SK-N-SH treated with all-trans-retinoic acid at 6 μM for 48 hours (cell line): ENCODE results near the gene VANGL1.

Experiments
- ATAC-seq: fragments of 200-7000 bp; cut with Tn5 transposase; 3 replicates; pipeline ENCODE4 v1.9.1; 2020; ENCODE audit warnings: mild to moderate bottlenecking, moderate library complexity
- ESRRG ChIP-seq: fragments of 250-450 bp; sonication (Bioruptor Pico); IDR thresholded peaks from 2 replicates; pipeline ENCODE4 v1.6.1; 2021; ENCODE audit warnings: mild to moderate bottlenecking
- GLIS3 ChIP-seq: fragments of 250-450 bp; sonication (Bioruptor Pico); IDR thresholded peaks from 2 replicates; pipeline ENCODE4 v1.5.0; 2020; ENCODE audit warnings: mild to moderate bottlenecking, moderate library complexity
- ISL1 ChIP-seq: fragments of 250-450 bp; sonication (Bioruptor Pico); IDR thresholded peaks from 2 replicates; pipeline ENCODE4 v2.1.2; 2022; ENCODE audit warnings: mild to moderate bottlenecking, moderate library complexity
- OSR1 ChIP-seq: fragments of 250-450 bp; sonication (Bioruptor Pico); IDR thresholded peaks from 2 replicates; pipeline ENCODE4 v1.8.0; 2022; ENCODE audit warnings: moderate library complexity, mild to moderate bottlenecking, inconsistent platforms
- PATZ1 ChIP-seq: fragments of 250-450 bp; sonication (Bioruptor Pico); IDR thresholded peaks from 2 replicates; pipeline ENCODE4 v1.8.0; 2020; ENCODE audit warnings: mild to moderate bottlenecking, moderate library complexity, borderline replicate concordance
- POU6F1 ChIP-seq: fragments of 250-450 bp; sonication (Bioruptor Pico); IDR thresholded peaks from 2 replicates; pipeline ENCODE4 v1.8.0; 2021; ENCODE audit warnings: low read depth, mild to moderate bottlenecking, moderate library complexity, borderline replicate concordance
- RARB ChIP-seq: fragments of 250-450 bp; sonication (Bioruptor Pico); IDR thresholded peaks from 2 replicates; pipeline ENCODE4 v1.8.0; 2021; ENCODE audit warnings: mild to moderate bottlenecking, moderate library complexity
- TCF4 ChIP-seq: fragments of 250-450 bp; sonication (Bioruptor Pico); IDR thresholded peaks from 2 replicates; pipeline ENCODE4 v1.8.0; 2021; ENCODE audit warnings: mild to moderate bottlenecking, moderate library complexity, borderline replicate concordance
- TOX ChIP-seq: fragments of 250-450 bp; sonication (Bioruptor Pico); IDR thresholded peaks from 2 replicates; pipeline ENCODE4 v1.8.0; 2021; ENCODE audit warnings: mild to moderate bottlenecking, moderate library complexity, borderline replicate concordance
- TSHZ2 ChIP-seq: fragments of 250-450 bp; sonication (Bioruptor Pico); IDR thresholded peaks from 2 replicates; pipeline ENCODE4 v1.5.0; 2020; ENCODE audit warnings: mild to moderate bottlenecking, moderate library complexity
- ZFP3 ChIP-seq: fragments of 250-450 bp; sonication (Bioruptor Pico); IDR thresholded peaks from 2 replicates; pipeline ENCODE4 v1.5.0; 2020; ENCODE audit warnings: mild to moderate bottlenecking, moderate library complexity
- ZFP30 ChIP-seq: fragments of 450-650 bp; formaldehyde crosslinking; IDR thresholded peaks from 2 replicates; pipeline ENCODE4 v1.5.0; 2022; ENCODE audit warnings: mild to moderate bottlenecking, moderate library complexity
- ZNF565 ChIP-seq: fragments of 450-650 bp; formaldehyde crosslinking; conservative IDR thresholded peaks from 2 replicates; pipeline ENCODE4 v1.5.0; 2020; ENCODE audit warnings: low read depth, mild to moderate bottlenecking, moderate library complexity
- ZNF8 ChIP-seq: fragments of 450-650 bp; formaldehyde crosslinking; IDR thresholded peaks from 2 replicates; pipeline ENCODE4 v1.5.0; 2020; ENCODE audit warnings: mild to moderate bottlenecking, moderate library complexity
- TF ChIP-seq, protein P1 (sequence below): fragments of 250-450 bp; sonication (Bioruptor Pico); IDR thresholded peaks from 2 replicates; pipeline ENCODE4 v1.5.1; 2020; ENCODE audit warnings: low read depth, mild to moderate bottlenecking, moderate library complexity
- TF ChIP-seq, protein P2 (sequence below): fragments of 250-450 bp; sonication (Bioruptor Pico); IDR thresholded peaks from 2 replicates; pipeline ENCODE4 v1.5.1; 2021; ENCODE audit warnings: mild to moderate bottlenecking, moderate library complexity

VANGL1 gene

GRCh38 chr1:115604508-115604907 is 37.3 kb upstream of the VANGL1 start:
- TF ChIP-seq TOX (no peak), ZFP30 (CRISPR knock-in tag) (no peak), TSHZ2 (CRISPR knock-in tag) (no peak), RARB (CRISPR knock-in tag) (no peak)
- TF ChIP-seq, all 23 proteins: peak for 0
- ATAC-seq = no peak

DNA sequence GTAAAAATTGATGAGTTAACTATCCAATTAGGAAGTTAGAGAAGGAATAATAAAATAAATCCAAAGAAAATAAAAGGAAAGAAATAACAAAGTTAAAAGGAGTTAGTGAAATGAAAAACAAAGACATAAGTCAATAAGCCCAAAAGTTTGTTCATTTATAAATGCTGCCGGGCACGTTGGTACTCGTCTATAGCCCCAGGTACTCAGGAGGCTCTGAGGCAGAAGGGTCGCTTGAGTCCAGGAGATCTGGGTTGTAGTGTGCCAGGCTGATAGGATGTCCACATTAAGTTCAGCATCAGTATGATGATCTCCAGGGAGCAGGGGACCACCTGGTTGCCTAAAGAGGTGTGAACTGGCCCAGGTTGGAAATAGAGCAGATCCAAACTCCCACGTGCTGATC is 35.5 kb upstream of the VANGL1 start:
- no peak for TF ChIP-seq ZFP3
- TF ChIP-seq, protein P1, sequence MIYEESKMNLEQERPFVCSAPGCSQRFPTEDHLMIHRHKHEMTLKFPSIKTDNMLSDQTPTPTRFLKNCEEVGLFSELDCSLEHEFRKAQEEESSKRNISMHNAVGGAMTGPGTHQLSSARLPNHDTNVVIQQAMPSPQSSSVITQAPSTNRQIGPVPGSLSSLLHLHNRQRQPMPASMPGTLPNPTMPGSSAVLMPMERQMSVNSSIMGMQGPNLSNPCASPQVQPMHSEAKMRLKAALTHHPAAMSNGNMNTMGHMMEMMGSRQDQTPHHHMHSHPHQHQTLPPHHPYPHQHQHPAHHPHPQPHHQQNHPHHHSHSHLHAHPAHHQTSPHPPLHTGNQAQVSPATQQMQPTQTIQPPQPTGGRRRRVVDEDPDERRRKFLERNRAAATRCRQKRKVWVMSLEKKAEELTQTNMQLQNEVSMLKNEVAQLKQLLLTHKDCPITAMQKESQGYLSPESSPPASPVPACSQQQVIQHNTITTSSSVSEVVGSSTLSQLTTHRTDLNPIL = no peak
- no peak for TF ChIP-seq ISL1
- TF ChIP-seq ZFP30 (CRISPR knock-in tag) = no peak
- no peak for TF ChIP-seq GLIS3 (CRISPR knock-in tag)
- no peak for TF ChIP-seq RARB (CRISPR knock-in tag)
- TF ChIP-seq POU6F1 (CRISPR knock-in tag) = no peak
- TF ChIP-seq, protein P2, sequence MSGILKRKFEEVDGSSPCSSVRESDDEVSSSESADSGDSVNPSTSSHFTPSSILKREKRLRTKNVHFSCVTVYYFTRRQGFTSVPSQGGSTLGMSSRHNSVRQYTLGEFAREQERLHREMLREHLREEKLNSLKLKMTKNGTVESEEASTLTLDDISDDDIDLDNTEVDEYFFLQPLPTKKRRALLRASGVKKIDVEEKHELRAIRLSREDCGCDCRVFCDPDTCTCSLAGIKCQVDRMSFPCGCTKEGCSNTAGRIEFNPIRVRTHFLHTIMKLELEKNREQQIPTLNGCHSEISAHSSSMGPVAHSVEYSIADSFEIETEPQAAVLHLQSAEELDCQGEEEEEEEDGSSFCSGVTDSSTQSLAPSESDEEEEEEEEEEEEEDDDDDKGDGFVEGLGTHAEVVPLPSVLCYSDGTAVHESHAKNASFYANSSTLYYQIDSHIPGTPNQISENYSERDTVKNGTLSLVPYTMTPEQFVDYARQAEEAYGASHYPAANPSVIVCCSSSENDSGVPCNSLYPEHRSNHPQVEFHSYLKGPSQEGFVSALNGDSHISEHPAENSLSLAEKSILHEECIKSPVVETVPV = no peak
- TF ChIP-seq PATZ1 (CRISPR knock-in tag) = no peak
- TF ChIP-seq OSR1 (CRISPR knock-in tag) = no peak
- TF ChIP-seq ZNF8 (CRISPR knock-in tag) = no peak
- no peak for ATAC-seq

DNA sequence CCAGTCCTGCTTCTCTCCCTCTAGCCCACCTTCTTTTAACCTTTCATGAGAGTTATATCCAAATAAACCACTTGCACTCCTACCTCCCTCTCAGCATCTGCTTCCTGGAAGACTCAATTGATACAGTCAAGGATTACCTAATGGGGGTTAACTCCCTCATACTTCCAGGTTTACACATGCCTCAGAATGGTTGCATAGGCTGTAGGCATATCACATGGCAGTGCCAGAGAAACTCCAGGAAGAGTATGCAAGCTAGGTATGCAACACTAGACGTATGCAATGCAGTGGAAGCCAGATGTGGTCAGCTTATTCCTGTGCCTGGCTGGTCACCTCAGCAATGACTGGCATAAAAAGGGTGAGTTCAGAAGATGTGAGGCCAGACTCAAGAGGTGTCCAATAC is 32.7 kb upstream of the VANGL1 start:
- no peak for TF ChIP-seq ZNF565 (CRISPR knock-in tag)
- TF ChIP-seq TCF4 = no peak
- TF ChIP-seq, protein P1 = no peak
- TF ChIP-seq, protein P2 = no peak
- no peak for TF ChIP-seq RARB (CRISPR knock-in tag)
- TF ChIP-seq ESRRG (CRISPR knock-in tag) = no peak
- TF ChIP-seq, all 23 proteins: peak for 0
- ATAC-seq = no peak

GRCh38 chr1:115613767-115614166 is 28.0 kb upstream of the VANGL1 start:
- ATAC-seq = no peak
- TF ChIP-seq ZNF565 (CRISPR knock-in tag) (no peak), TOX (no peak), ISL1 (no peak), TSHZ2 (CRISPR knock-in tag) (no peak), ESRRG (CRISPR knock-in tag) (no peak)
